ENCODE data around the gene VWA5B1.

VWA5B1 gene

GRCh38 chr1:20395255-20395654 lies 104.6 kb downstream of the VWA5B1 start:
- FAIRE-seq, result no peak

GRCh38 chr1:20398744-20399143 lies 108.1 kb downstream of the VWA5B1 start:
- FAIRE-seq, result no peak

GRCh38 chr1:20399196-20399595 lies 108.5 kb downstream of the VWA5B1 start:
- no peak for FAIRE-seq

GRCh38 chr1:20399606-20400180 lies 109.0 kb downstream of the VWA5B1 start:
- no peak for FAIRE-seq

GRCh38 chr1:20400341-20401177 lies 109.9 kb downstream of the VWA5B1 start:
- FAIRE-seq, result no peak

GRCh38 chr1:20401405-20402010 lies 110.8 kb downstream of the VWA5B1 start:
- FAIRE-seq, result no peak

GRCh38 chr1:20402585-20403422 lies 112.1 kb downstream of the VWA5B1 start:
- FAIRE-seq, result no peak

- FAIRE-seq, result no peak
Observed at GRCh38 chr1:20403423-20404145, 112.9 kb downstream of the VWA5B1 start.

- no peak for FAIRE-seq
Observed at GRCh38 chr1:20404466-20404865, 113.8 kb downstream of the VWA5B1 start.

Measured in G401.6 (cell line).